GM23338 (cell line): ENCODE measurements around the gene IGF2BP3. TPM values are rescaled to one million over a fixed set of nuclear protein-coding genes. Genes with fewer than 3 reads are reported as not detected.

ENCODE experiments used
- ATAC-seq: fragments of 200-7000 bp; cut with Tn5 transposase; 3 replicates; pipeline ENCODE4 v1.9.1; 2020
- DNase-seq: peaks from one replicate; pipeline ENCODE4 v3.0.0-alpha.2; 2015; ENCODE audit warnings: low spot score
- H2AFZ ChIP-seq: fragments of 200-600 bp; sonication (generic); 2 replicates; pipeline ENCODE4 v1.8.0; 2016; ENCODE audit warnings: antibody characterized with exemption, mild to moderate bottlenecking, moderate library complexity
- H3F3A ChIP-seq: fragments of 200-600 bp; sonication (generic); replicated peaks from 2 replicates; pipeline ENCODE4 v1.8.0; 2017; ENCODE audit warnings: antibody characterized with exemption, mixed run types, low read depth
- H3K27ac ChIP-seq: fragments of 200-600 bp; sonication (generic); 2 replicates; pipeline ENCODE4 v1.6.1; 2016; ENCODE audit warnings: low read depth
- H3K27me3 ChIP-seq: fragments of 200-600 bp; sonication (generic); 2 replicates; pipeline ENCODE4 v1.8.0; 2016; ENCODE audit warnings: mild to moderate bottlenecking, mixed run types, moderate library complexity; ENCODE audit not compliant: insufficient read depth
- H3K36me3 ChIP-seq: fragments of 200-600 bp; sonication (generic); 2 replicates; pipeline ENCODE4 v1.8.0; 2016; ENCODE audit warnings: mild to moderate bottlenecking; ENCODE audit not compliant: insufficient read depth
- H3K4me1 ChIP-seq: fragments of 200-600 bp; sonication (generic); 2 replicates; pipeline ENCODE4 v1.8.0; 2016; ENCODE audit warnings: mild to moderate bottlenecking, moderate library complexity; ENCODE audit not compliant: insufficient read depth
- H3K4me2 ChIP-seq: fragments of 200-600 bp; sonication (generic); 2 replicates; pipeline ENCODE4 v1.7.1; 2017; ENCODE audit warnings: mixed run types
- H3K4me3 ChIP-seq: fragments of 200-600 bp; sonication (generic); 2 replicates; pipeline ENCODE4 v1.6.1; 2016; ENCODE audit warnings: mixed run types
- H3K79me2 ChIP-seq: fragments of 200-600 bp; sonication (generic); replicated peaks from 2 replicates; pipeline ENCODE4 v1.8.0; 2017; ENCODE audit warnings: mild to moderate bottlenecking; ENCODE audit not compliant: insufficient read depth
- H3K9me2 ChIP-seq: fragments of 200-600 bp; sonication (generic); 2 replicates; pipeline ENCODE4 v1.8.0; 2017; ENCODE audit not compliant: insufficient read depth
- H4K20me1 ChIP-seq: fragments of 200-600 bp; sonication (generic); replicated peaks from 2 replicates; pipeline ENCODE4 v1.8.0; 2017; ENCODE audit warnings: mild to moderate bottlenecking; ENCODE audit not compliant: insufficient read depth
- H3K27ac Mint-ChIP-seq: 2 replicates; pipeline ENCODE4 v1.8.0; 2020; ENCODE audit warnings: inconsistent platforms, mild to moderate bottlenecking, moderate library complexity, mixed read lengths
- H3K27me3 Mint-ChIP-seq: 3 replicates; pipeline ENCODE4 v1.8.0; 2022; ENCODE audit warnings: low read depth, mild to moderate bottlenecking, moderate library complexity, mixed read lengths, inconsistent platforms; ENCODE audit not compliant: insufficient read depth, poor library complexity
- H3K36me3 Mint-ChIP-seq: 3 replicates; pipeline ENCODE4 v1.8.0; 2021; ENCODE audit warnings: low read depth, mild to moderate bottlenecking, inconsistent platforms, moderate library complexity, mixed read lengths
- H3K4me1 Mint-ChIP-seq: 3 replicates; pipeline ENCODE4 v1.8.0; 2020; ENCODE audit warnings: mild to moderate bottlenecking, inconsistent platforms, mixed read lengths
- H3K4me3 Mint-ChIP-seq: 3 replicates; pipeline ENCODE4 v1.8.0; 2021; ENCODE audit warnings: moderate library complexity, mild to moderate bottlenecking, inconsistent platforms, mixed read lengths
- H3K9me3 Mint-ChIP-seq: 3 replicates; pipeline ENCODE4 v1.8.0; 2020; ENCODE audit warnings: moderate library complexity, mild to moderate bottlenecking, inconsistent platforms, mixed read lengths
- CREB1 ChIP-seq: fragments of 250-450 bp; sonication (Bioruptor Pico); IDR thresholded peaks from 2 replicates; pipeline ENCODE4 v1.5.0; 2020; ENCODE audit warnings: low read depth, mild to moderate bottlenecking, moderate library complexity
- CTCF ChIP-seq, 2 experiments: fragments of 200-600 bp in 1 of 2; sonication (generic) in 1 of 2; conservative IDR thresholded peaks; 2 replicates each; pipeline versions ENCODE4 v1.5.1 to v1.6.1; 2016 to 2017; ENCODE audit warnings: antibody characterized with exemption in 2 of 2, low read depth in 2 of 2, mild to moderate bottlenecking in 2 of 2, moderate library complexity in 1 of 2
- ETS1 ChIP-seq: IDR thresholded peaks from 2 replicates; pipeline ENCODE4 v1.6.1; 2016; ENCODE audit warnings: antibody characterized with exemption
- JUNB ChIP-seq: IDR thresholded peaks from one replicate; pipeline ENCODE4 v1.6.1; 2016; ENCODE audit warnings: antibody characterized with exemption; ENCODE audit not compliant: unreplicated experiment
- NANOG ChIP-seq: IDR thresholded peaks from 2 replicates; pipeline ENCODE4 v1.6.1; 2016; ENCODE audit warnings: antibody characterized with exemption, borderline replicate concordance
- REST ChIP-seq: IDR thresholded peaks from one replicate; pipeline ENCODE4 v1.6.1; 2018; ENCODE audit warnings: antibody characterized with exemption; ENCODE audit not compliant: unreplicated experiment
- STAT1 ChIP-seq: IDR thresholded peaks from one replicate; pipeline ENCODE4 v1.6.1; 2016; ENCODE audit warnings: antibody characterized with exemption; ENCODE audit not compliant: unreplicated experiment
- ZNF331 ChIP-seq: fragments of 250-450 bp; sonication (Bioruptor Pico); IDR thresholded peaks from 2 replicates; pipeline ENCODE4 v1.5.0; 2020; ENCODE audit warnings: low read depth, mild to moderate bottlenecking, moderate library complexity
- ZNF462 ChIP-seq: fragments of 250-450 bp; sonication (Bioruptor Pico); IDR thresholded peaks from 2 replicates; pipeline ENCODE4 v1.5.0; 2020; ENCODE audit warnings: mild to moderate bottlenecking, moderate library complexity
- polyA plus RNA-seq: library from polyadenylated mRNA; unstranded; fragments of >200 nt; fragmentation: Nextera tagmentation; extraction: Ambion mirVana; gene quantifications from 2 replicates; pipeline ENCODE4 v1.2.1, GENCODE V29; 2016
- total RNA-seq: library from RNA; depleted of rRNA; stranded (reverse); fragments of >200 nt; shearing (Covaris generic); gene quantifications from 2 replicates; pipeline ENCODE4 v1.2.3, GENCODE V29; 2014

The IGF2BP3 gene
- total and polyA plus RNA-seq, 2 experiments from 2014 or later, result 52.0 to 183 TPM

GRCh38 chr7:23266918-23267317 lies 203.4 kb downstream of the IGF2BP3 start:
- no peak for TF ChIP-seq REST
- no peak for TF ChIP-seq NANOG
- no peak for TF ChIP-seq JUNB
- no peak for TF ChIP-seq CTCF (conservative IDR thresholded peaks at IDR 0.05; ENCODE audit: low read depth in 2 of 2)
- no peak for TF ChIP-seq STAT1
- TF ChIP-seq CREB1, result no peak
- no peak for TF ChIP-seq ETS1
- TF ChIP-seq ZNF331, result no peak
- TF ChIP-seq ZNF462, result no peak
- Mint-ChIP-seq H3K27ac (no peak overlapping the region), H3K27me3 (peaks cover 2% of the 10 kb centered on the region), H3K9me3 (no peaks in the 10 kb centered on the region), H3K4me1 (peaks cover 7% of the 10 kb centered on the region; the same call in 1 of the 3 replicates), H3K36me3 (no peaks in the 10 kb centered on the region), H3K4me3 (no peak overlapping the region)
- no peak overlapping the region for H2AFZ ChIP-seq
- ATAC-seq, result no peak
- H4K20me1 ChIP-seq, result no peaks in the 10 kb centered on the region
- no peak for DNase-seq
- no peaks in the 10 kb centered on the region for H3K79me2 ChIP-seq
- no peaks in the 10 kb centered on the region for H3F3A ChIP-seq
- H3K36me3 ChIP-seq, result no peaks in the 10 kb centered on the region
- no peaks in the 10 kb centered on the region for H3K27me3 ChIP-seq
- H3K9me2 ChIP-seq, result no peaks in the 10 kb centered on the region
- no peak overlapping the region for H3K4me2 ChIP-seq
- H3K27ac ChIP-seq, result no peak overlapping the region
- no peak overlapping the region for H3K4me3 ChIP-seq
- no peaks in the 10 kb centered on the region for H3K4me1 ChIP-seq
